C4-2B (cell line): Measurements from ENCODE around the gene OSBPL2.

Source experiments
- CTCF ChIP-seq: fragments of 450-650 bp; conservative IDR thresholded peaks from 2 replicates; pipeline ENCODE4 v1.5.1; 2017; ENCODE audit warnings: mild to moderate bottlenecking
- ZFX ChIP-seq: fragments of 450-650 bp; IDR thresholded peaks from 2 replicates; pipeline ENCODE4 v1.6.1; 2017

GRCh38 chr20:62198496-62198895 is 39.8 kb upstream of the OSBPL2 start:
- TF ChIP-seq CTCF (no peak), ZFX (no peak)
